ENCODE results near the gene UST.

Gene UST

DNA sequence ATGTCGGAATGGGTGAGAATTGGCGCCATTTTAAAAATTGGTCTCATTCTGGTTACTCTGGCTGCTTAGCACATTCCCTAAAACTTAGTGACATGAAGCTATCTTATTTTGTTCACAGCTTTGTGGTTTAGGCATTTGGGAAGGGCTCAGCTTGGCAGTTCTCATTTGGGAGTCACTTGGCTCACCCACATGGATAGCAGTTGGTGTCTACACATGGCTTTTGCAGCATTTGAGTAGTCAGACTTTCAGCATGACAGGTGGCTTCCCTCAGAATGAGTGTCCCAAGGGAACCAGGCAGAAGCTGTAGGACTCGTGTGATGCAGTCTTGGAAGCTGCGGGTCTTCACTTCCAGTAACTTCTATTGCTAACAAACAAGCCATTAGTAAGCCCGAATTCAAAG lies 64.6 kb downstream of the UST start:
- no peak for DNase-seq

DNA sequence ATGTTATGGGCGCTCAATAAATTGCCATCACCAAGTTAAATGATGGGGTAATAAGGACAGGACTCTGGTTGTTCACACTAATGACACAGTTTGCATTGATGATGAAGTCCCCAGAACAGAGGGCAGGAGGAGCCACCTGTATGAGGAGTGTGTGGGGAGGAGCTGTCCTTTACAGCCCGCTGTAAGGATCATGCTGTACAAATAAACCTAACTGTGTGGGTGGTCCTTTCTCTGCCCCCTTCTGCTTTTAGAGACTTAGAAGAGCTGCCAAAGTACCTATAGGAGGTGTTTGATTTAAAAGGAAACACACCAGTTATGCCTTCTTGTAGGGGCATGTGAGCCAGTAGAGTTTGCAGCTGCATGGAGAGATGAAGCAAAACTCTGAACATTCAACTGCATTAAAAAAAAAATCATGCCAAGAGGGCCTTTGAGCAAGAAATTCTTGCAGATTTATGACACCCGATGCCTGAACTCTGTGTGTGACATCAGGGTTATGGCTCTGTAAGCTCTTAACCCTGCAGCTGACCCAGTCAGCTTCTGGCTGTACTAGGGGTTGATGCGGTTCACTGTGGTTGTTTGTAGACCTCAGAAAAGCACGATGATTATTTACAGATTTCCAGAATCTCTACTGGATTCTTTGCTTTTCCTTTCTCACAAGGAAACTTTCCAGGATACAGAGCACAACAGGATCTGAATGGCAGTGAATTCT lies 67.4 kb downstream of the UST start:
- no peak for DNase-seq

DNA sequence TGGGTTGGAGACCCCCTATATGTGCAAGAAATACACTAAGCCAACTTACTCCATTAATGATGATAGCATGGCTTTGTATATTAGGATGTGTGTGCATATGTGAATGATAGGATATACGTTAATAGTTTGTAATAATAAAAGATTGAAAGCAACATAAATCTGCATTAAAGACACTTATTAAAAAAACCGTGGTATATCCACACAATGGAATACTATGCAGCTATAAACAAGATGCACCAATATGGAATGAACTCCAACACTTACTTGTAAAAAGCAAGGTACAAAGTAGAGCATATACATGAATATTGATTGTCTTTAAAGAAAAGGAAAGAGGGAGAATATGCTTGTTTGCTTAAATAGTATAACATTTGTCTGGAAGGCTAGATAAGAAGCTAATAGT lies 68.0 kb downstream of the UST start:
- DNase-seq = no peak

DNA sequence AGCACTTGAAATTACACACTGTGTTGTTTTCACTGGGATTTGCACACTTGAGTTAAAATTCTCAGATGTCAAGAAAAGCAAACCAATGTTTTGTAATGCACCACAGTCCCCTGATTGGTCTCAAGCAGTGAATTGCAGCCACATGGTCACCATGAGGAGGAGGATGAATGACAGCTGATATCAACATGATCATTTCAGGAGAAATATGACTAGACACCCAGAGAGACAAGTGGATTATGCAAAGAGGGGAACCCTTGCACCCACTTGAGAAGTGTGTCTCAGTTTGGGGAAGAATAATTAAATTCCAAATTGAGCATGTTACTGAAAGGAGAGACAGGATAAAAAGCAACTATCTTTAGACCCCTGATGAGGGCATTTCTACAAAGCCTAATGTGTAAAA lies 69.3 kb downstream of the UST start:
- DNase-seq = no peak

DNA sequence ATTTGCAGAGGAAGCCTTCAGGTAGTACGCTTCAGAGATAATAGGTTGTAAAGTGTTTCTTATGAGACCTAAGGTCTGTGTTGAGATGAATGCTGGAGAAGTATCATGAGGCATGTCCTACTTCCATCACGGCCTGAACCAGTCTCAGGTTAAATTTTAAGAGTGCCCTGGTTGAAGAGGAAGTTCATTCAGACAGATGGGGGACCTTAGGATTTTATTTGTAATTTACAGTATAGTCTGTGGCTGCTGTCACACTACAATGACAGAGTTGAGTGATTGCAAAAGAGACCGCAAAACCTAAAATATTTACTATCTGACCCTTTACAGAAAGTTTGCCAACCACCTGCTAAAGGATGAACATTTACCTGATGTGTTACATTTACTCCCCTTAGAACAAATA lies 70.9 kb downstream of the UST start:
- DNase-seq = no peak

- DNase-seq = no peak
Observed at GRCh38 chr6:148818939-148819575, 72.2 kb downstream of the UST start.

- no peak for DNase-seq
Observed at GRCh38 chr6:148819852-148820251, 73.0 kb downstream of the UST start.

GRCh38 chr6:148822819-148823218 lies 76.0 kb downstream of the UST start:
- no peak for DNase-seq

DNA sequence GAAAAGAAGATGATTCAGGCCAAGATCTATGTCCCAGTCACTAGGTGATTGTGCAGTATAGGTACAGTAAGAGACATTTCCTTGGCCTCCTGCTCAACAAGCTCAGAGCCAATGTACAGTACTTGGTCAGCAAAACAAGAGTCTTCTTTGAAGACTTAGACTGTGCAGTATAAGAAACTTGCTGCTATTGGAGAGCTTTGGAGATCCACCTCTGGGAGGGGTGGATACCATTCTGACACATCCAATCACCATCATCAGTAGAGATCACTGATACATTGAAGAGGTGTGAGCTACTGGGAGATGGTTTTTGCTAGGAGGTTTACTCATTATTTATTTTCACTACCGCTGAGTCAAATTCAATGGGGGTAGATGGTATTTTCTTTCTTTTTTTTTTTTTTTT lies 77.5 kb downstream of the UST start:
- no peak for DNase-seq

DNA sequence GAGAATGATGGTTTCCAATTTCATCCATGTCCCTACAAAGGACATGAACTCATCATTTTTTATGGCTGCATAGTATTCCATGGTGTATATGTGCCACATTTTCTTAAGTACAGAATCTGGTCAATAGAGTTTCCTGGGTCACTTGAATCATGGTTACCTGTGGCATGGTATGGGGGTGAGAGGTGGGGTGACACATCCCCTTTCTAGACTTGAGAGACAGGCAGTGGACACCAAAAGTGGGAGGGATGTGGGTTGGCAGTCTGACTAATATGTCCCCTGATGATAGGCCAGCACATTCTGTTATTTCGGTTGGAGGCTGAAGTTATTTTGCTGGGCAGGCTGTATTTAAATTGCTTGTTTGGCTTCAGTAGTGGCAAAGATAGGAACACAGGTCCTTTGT lies 78.1 kb downstream of the UST start:
- DNase-seq = no peak

DNA sequence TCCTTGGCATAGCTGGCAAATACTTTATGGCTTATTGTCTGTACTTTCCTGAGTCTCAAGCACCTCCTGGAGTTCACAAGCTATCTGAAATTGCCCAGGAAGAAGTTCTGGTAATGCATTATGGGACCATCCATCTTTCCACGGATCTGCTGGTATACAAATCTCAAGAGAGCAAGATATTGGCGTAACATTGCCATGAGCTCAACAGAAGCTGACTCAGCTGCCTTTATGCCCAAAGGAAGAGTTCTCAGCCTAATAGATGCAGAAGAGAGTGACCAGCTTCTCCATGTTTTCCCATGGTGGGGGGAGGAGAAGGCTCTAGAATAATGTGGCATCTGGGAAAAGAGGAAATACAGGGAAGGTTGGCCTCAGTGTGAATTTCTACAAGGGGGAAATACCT lies 78.7 kb downstream of the UST start:
- DNase-seq = no peak

DNA sequence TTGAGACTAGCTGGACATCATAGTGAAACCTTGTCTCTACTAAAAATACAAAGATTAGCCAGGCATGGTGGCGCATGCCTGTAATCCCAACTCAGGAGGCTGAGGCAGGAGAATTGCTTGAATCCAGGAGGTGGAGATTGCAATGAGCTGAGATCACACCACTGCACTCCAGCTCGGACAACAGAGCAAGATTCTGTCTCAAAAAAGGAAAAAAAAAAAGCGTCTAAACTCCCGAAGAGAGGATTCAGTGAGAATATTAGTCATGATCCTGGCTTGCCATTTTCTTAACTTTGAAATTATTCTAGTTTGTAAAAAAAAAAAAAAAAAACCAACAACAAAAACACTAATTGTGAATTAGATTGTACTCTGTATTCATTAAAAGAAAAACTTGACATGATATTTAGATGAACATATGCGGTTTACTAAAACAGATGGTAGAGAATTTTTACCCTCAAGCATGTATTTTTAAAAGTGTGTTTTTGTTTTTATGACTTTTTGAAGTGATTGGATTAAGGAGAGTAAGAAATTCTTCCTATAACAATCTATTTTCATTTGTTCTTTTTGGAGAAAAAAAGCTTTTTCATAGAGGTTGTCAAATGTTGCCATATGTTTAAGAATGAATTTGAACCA lies 80.7 kb downstream of the UST start:
- no peak for DNase-seq

- no peak for DNase-seq
Observed at GRCh38 chr6:148828047-148828446, 81.2 kb downstream of the UST start.

DNA sequence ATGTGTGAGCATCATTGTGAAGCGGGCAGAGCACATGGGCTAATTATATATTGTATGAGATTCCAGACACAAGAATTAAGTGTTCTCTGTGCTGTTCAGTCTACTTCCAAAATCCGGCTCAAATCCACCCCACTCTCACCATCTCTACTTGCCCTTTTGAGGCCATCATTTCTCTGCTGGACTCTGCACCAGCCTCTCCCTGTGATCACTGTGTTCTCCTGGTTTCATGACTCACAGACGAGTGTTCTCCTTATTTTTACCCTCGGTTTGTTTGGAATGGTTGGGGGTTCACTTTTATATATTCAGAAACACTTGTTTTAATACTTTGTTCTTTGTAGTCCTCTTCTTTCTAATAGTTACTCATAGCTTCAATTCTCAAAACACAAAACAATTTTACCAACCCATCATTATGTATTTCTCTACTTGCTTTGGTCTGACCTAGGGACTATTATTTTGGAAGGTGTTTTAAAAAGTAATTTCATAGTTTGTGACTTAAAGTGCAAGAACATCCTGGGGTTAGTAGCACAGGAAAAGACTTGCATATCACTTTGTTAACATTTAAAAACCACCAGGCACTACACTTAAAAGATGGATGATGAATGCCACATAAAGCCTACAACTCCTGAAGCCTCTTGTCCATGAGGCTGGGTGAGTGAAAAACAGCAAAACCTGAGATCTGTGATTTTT lies 82.7 kb downstream of the UST start:
- no peak for DNase-seq

- DNase-seq = no peak
Observed at GRCh38 chr6:148830614-148831013, 83.8 kb downstream of the UST start.

- DNase-seq = no peak
Observed at GRCh38 chr6:148831064-148831463, 84.2 kb downstream of the UST start.

DNA sequence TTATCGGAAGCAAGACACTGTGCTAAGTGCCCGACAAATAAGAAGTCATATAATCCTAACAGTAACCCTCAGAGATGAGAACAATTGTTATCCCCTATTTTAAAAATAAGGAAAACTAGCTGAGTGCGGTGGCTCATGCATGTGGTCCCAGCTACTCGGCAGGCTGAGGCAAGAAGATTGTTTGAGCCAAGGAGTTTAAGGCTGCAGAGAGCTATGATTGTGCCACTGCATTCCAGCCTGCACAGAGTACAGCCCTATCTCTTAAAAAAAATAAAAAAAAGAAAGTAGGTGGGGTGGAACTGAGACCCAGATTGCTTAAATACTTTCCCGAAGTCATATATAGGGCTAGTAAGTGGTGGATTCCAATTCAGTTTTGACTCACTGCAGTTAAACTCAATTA lies 84.7 kb downstream of the UST start:
- no peak for DNase-seq

- no peak for DNase-seq
Observed at GRCh38 chr6:148835920-148836441, 89.2 kb downstream of the UST start.

GRCh38 chr6:148836751-148837150 lies 89.9 kb downstream of the UST start:
- no peak for DNase-seq

- no peak for DNase-seq
Observed at GRCh38 chr6:148837941-148838340, 91.1 kb downstream of the UST start.

- DNase-seq = no peak
Observed at GRCh38 chr6:148839044-148839443, 92.2 kb downstream of the UST start.

DNA sequence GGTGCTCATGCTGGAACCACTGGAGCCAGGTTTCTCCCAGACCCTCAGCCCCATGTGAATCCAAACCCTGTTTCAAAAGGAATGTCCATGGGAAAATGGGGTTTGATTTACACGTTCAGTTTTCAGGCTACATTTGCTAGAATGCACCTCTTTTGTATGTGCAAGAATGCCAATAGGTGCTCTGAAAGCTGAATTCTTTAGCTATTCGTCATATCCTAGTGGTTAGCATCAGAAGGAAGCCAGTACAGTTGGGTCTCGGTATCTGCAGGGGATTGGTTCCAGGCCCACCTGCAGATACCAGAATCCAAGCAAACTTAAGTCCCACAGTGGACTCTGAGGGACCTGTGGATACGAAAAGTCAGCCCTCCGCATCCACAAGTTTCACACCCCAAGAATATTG lies 93.4 kb downstream of the UST start:
- DNase-seq = no peak

DNA sequence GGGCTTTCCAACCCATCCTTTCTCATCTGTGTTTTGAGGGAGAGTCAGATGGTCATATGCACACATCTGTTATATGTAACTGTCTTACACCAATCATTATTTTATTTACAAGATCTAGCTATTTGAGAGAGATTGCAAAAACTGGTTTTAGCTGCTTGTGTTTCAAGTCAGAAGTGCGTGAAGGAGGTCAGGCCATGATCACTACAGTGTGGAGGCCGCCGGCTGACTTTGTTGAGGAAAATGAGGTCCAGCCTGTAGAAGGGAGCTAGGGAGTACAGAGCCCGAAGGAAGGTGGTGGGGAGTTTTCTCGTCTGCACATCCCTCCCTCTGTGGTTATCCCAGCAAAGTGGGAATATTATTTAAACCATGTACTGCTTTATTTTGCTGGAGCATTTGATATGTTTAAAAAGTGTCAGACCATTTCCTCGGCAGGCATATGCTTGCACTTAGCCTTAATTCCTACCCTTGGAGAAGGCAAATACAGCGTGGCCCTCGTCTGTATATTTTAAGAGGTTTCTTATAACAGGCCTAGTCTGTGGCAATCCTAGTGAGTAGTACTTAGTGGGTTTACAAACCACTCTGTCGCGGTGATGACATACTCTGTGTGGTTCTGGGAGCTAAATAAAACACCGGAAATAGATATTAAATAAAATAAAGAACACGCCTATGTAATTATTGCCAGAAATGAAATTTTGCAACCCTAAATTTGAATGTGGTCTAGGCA lies 95.6 kb downstream of the UST start:
- no peak for DNase-seq

Measured in NCI-H2029 treated with DMSO at 0.1 percent for 48 hours (cell line).